GM23338 (cell line): ENCODE data around the gene MYOCD.

ENCODE experiments used
- CREB1 ChIP-seq: fragments of 250-450 bp; sonication (Bioruptor Pico); IDR thresholded peaks from 2 replicates; pipeline ENCODE4 v1.5.0; 2020; ENCODE audit warnings: low read depth, mild to moderate bottlenecking, moderate library complexity
- EZH2 ChIP-seq: fragments of 200-600 bp; sonication (generic); IDR thresholded peaks from one replicate; pipeline ENCODE4 v1.8.0; 2017; ENCODE audit warnings: antibody characterized with exemption, mild to moderate bottlenecking, low read depth; ENCODE audit not compliant: unreplicated experiment
- EZH2phosphoT487 ChIP-seq: fragments of 200-600 bp; sonication (generic); IDR thresholded peaks from one replicate; pipeline ENCODE4 v1.8.1; 2018; ENCODE audit warnings: antibody characterized with exemption; ENCODE audit not compliant: unreplicated experiment
- JUNB ChIP-seq: IDR thresholded peaks from one replicate; pipeline ENCODE4 v1.6.1; 2016; ENCODE audit warnings: antibody characterized with exemption; ENCODE audit not compliant: unreplicated experiment
- NANOG ChIP-seq: IDR thresholded peaks from 2 replicates; pipeline ENCODE4 v1.6.1; 2016; ENCODE audit warnings: antibody characterized with exemption, borderline replicate concordance
- POLR2AphosphoS5 ChIP-seq: IDR thresholded peaks from 2 replicates; pipeline ENCODE4 v1.6.1; 2016; ENCODE audit warnings: antibody characterized with exemption, low read depth
- STAT1 ChIP-seq: IDR thresholded peaks from one replicate; pipeline ENCODE4 v1.6.1; 2016; ENCODE audit warnings: antibody characterized with exemption; ENCODE audit not compliant: unreplicated experiment
- TF ChIP-seq, protein P1 (sequence below), 2 experiments: fragments of 200-600 bp in 1 of 2; sonication (generic) in 1 of 2; conservative IDR thresholded peaks; 2 replicates each; pipeline versions ENCODE4 v1.5.1 to v1.6.1; 2016 to 2017; ENCODE audit warnings: antibody characterized with exemption in 2 of 2, low read depth in 2 of 2, mild to moderate bottlenecking in 2 of 2, moderate library complexity in 1 of 2
- TF ChIP-seq, protein P2 (sequence below): IDR thresholded peaks from one replicate; pipeline ENCODE4 v1.6.1; 2018; ENCODE audit warnings: antibody characterized with exemption; ENCODE audit not compliant: unreplicated experiment
- TF ChIP-seq, protein P3 (sequence below): fragments of 250-450 bp; sonication (Bioruptor Pico); IDR thresholded peaks from 2 replicates; pipeline ENCODE4 v1.5.0; 2020; ENCODE audit warnings: mild to moderate bottlenecking, moderate library complexity
- TF ChIP-seq, protein P4 (sequence below): IDR thresholded peaks from 2 replicates; pipeline ENCODE4 v1.6.1; 2016; ENCODE audit warnings: antibody characterized with exemption

DNA sequence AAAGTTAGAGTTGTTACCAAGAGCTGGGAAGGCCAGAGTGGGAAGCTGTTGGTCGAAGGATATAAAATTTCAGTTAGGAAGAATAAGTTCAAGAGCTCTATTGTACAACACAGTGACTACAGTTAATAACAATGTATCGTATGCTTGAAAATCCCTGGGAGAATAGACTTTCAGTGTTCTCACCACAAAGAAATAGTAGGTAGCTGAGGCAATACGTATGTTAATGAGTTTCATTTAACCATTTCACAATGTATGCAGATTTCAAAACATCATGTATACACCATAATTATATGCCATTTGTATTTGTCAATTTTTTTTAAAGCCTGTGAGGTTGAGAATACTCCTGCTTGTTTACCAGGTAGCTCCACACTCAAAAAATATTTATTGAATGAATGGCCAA, 41.5 kb upstream of the MYOCD start:
- TF ChIP-seq JUNB (no peak), POLR2AphosphoS5 (no peak), EZH2 (no peak), EZH2phosphoT487 (no peak), CREB1 (CRISPR knock-in tag) (no peak), NANOG (no peak), STAT1 (no peak)
- TF ChIP-seq, protein P1, sequence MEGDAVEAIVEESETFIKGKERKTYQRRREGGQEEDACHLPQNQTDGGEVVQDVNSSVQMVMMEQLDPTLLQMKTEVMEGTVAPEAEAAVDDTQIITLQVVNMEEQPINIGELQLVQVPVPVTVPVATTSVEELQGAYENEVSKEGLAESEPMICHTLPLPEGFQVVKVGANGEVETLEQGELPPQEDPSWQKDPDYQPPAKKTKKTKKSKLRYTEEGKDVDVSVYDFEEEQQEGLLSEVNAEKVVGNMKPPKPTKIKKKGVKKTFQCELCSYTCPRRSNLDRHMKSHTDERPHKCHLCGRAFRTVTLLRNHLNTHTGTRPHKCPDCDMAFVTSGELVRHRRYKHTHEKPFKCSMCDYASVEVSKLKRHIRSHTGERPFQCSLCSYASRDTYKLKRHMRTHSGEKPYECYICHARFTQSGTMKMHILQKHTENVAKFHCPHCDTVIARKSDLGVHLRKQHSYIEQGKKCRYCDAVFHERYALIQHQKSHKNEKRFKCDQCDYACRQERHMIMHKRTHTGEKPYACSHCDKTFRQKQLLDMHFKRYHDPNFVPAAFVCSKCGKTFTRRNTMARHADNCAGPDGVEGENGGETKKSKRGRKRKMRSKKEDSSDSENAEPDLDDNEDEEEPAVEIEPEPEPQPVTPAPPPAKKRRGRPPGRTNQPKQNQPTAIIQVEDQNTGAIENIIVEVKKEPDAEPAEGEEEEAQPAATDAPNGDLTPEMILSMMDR (conservative IDR thresholded peaks at IDR 0.05; ENCODE audit: low read depth in 2 of 2) = no peak
- TF ChIP-seq, protein P2, sequence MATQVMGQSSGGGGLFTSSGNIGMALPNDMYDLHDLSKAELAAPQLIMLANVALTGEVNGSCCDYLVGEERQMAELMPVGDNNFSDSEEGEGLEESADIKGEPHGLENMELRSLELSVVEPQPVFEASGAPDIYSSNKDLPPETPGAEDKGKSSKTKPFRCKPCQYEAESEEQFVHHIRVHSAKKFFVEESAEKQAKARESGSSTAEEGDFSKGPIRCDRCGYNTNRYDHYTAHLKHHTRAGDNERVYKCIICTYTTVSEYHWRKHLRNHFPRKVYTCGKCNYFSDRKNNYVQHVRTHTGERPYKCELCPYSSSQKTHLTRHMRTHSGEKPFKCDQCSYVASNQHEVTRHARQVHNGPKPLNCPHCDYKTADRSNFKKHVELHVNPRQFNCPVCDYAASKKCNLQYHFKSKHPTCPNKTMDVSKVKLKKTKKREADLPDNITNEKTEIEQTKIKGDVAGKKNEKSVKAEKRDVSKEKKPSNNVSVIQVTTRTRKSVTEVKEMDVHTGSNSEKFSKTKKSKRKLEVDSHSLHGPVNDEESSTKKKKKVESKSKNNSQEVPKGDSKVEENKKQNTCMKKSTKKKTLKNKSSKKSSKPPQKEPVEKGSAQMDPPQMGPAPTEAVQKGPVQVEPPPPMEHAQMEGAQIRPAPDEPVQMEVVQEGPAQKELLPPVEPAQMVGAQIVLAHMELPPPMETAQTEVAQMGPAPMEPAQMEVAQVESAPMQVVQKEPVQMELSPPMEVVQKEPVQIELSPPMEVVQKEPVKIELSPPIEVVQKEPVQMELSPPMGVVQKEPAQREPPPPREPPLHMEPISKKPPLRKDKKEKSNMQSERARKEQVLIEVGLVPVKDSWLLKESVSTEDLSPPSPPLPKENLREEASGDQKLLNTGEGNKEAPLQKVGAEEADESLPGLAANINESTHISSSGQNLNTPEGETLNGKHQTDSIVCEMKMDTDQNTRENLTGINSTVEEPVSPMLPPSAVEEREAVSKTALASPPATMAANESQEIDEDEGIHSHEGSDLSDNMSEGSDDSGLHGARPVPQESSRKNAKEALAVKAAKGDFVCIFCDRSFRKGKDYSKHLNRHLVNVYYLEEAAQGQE = no peak
- TF ChIP-seq, protein P3, sequence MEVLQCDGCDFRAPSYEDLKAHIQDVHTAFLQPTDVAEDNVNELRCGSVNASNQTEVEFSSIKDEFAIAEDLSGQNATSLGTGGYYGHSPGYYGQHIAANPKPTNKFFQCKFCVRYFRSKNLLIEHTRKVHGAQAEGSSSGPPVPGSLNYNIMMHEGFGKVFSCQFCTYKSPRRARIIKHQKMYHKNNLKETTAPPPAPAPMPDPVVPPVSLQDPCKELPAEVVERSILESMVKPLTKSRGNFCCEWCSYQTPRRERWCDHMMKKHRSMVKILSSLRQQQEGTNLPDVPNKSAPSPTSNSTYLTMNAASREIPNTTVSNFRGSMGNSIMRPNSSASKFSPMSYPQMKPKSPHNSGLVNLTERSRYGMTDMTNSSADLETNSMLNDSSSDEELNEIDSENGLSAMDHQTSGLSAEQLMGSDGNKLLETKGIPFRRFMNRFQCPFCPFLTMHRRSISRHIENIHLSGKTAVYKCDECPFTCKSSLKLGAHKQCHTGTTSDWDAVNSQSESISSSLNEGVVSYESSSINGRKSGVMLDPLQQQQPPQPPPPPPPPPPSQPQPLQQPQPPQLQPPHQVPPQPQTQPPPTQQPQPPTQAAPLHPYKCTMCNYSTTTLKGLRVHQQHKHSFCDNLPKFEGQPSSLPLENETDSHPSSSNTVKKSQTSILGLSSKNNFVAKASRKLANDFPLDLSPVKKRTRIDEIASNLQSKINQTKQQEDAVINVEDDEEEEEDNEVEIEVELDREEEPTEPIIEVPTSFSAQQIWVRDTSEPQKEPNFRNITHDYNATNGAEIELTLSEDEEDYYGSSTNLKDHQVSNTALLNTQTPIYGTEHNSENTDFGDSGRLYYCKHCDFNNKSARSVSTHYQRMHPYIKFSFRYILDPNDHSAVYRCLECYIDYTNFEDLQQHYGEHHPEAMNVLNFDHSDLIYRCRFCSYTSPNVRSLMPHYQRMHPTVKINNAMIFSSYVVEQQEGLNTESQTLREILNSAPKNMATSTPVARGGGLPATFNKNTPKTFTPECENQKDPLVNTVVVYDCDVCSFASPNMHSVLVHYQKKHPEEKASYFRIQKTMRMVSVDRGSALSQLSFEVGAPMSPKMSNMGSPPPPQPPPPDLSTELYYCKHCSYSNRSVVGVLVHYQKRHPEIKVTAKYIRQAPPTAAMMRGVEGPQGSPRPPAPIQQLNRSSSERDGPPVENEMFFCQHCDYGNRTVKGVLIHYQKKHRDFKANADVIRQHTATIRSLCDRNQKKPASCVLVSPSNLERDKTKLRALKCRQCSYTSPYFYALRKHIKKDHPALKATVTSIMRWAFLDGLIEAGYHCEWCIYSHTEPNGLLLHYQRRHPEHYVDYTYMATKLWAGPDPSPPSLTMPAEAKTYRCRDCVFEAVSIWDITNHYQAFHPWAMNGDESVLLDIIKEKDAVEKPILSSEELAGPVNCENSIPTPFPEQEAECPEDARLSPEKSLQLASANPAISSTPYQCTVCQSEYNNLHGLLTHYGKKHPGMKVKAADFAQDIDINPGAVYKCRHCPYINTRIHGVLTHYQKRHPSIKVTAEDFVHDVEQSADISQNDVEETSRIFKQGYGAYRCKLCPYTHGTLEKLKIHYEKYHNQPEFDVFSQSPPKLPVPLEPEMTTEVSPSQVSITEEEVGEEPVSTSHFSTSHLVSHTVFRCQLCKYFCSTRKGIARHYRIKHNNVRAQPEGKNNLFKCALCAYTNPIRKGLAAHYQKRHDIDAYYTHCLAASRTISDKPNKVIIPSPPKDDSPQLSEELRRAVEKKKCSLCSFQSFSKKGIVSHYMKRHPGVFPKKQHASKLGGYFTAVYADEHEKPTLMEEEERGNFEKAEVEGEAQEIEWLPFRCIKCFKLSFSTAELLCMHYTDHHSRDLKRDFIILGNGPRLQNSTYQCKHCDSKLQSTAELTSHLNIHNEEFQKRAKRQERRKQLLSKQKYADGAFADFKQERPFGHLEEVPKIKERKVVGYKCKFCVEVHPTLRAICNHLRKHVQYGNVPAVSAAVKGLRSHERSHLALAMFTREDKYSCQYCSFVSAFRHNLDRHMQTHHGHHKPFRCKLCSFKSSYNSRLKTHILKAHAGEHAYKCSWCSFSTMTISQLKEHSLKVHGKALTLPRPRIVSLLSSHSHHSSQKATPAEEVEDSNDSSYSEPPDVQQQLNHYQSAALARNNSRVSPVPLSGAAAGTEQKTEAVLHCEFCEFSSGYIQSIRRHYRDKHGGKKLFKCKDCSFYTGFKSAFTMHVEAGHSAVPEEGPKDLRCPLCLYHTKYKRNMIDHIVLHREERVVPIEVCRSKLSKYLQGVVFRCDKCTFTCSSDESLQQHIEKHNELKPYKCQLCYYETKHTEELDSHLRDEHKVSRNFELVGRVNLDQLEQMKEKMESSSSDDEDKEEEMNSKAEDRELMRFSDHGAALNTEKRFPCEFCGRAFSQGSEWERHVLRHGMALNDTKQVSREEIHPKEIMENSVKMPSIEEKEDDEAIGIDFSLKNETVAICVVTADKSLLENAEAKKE (CRISPR knock-in tag) = no peak
- TF ChIP-seq, protein P4, sequence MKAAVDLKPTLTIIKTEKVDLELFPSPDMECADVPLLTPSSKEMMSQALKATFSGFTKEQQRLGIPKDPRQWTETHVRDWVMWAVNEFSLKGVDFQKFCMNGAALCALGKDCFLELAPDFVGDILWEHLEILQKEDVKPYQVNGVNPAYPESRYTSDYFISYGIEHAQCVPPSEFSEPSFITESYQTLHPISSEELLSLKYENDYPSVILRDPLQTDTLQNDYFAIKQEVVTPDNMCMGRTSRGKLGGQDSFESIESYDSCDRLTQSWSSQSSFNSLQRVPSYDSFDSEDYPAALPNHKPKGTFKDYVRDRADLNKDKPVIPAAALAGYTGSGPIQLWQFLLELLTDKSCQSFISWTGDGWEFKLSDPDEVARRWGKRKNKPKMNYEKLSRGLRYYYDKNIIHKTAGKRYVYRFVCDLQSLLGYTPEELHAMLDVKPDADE = no peak
